Inflammatory macrophage treated with lipopolysaccharide for 1 hour (primary cell): ENCODE results near the gene ACLY.
A peak's percentile ranks its signal among the peaks of the same experiment; 100 is the strongest.
"Not testable (repeated sequence)": the region's sequence is repeated elsewhere in the genome, so short reads cannot be mapped to it uniquely, and the experiment has no call there.

Source experiments
- DNase-seq, 2 donors: peaks; one replicate each; pipeline ENCODE4 v3.0.0-alpha.2; 2020 to 2022

The ACLY gene

DNA sequence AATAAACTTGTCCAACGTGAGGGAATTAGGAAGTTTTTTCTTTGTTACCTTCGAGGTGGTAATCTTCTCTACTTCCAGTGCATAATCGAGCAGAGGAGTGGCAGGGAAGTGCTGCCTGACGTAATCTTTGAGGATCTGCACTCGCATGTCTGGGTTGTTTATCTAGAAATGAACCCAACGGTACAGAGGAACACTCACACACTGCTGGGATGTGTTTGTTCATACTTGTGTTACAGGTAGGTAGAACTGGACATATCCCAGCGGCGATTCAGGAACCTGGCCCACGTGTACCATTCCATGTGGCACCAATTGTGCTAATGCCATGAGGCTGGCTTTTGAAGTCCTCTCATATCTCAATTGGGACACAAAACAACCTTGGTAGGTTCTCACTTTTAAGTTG is 49.3 kb downstream of the ACLY start:
- no peak for DNase-seq

DNA sequence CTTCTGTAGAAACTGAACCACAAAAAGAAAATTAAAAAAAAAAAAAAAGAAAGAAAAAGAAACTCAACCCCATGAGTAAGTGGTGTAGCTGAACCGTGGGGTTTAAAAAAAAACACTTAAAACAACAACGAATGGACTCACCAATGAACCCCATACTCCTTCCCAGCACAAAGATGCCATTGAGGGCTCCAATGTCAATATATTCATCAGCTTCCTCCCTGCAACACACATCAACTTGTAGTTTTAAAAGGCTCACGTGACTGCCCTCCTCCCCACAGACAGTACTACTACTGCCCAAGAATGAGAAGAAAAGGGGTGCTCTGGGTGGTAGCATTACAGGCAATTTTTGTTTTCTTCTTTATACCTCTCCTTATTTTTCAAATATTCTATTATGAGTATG is 50.2 kb downstream of the ACLY start:
- DNase-seq = no peak

DNA sequence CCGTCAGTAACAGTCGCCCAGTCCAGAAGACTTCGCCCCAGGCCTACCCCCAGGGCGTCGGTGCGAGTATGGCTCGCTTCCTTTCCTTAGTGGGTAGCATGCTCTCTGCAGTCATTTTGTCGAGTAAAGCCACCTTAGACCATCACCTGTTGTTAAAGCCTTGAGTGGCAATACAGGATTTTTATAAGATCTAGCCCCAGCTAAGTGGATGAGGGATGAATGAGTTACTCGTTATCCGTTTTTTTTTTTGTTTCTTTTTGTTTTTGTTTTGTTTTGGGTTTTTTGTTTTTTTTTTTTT is 53.2 kb downstream of the ACLY start:
- no peak for DNase-seq

DNA sequence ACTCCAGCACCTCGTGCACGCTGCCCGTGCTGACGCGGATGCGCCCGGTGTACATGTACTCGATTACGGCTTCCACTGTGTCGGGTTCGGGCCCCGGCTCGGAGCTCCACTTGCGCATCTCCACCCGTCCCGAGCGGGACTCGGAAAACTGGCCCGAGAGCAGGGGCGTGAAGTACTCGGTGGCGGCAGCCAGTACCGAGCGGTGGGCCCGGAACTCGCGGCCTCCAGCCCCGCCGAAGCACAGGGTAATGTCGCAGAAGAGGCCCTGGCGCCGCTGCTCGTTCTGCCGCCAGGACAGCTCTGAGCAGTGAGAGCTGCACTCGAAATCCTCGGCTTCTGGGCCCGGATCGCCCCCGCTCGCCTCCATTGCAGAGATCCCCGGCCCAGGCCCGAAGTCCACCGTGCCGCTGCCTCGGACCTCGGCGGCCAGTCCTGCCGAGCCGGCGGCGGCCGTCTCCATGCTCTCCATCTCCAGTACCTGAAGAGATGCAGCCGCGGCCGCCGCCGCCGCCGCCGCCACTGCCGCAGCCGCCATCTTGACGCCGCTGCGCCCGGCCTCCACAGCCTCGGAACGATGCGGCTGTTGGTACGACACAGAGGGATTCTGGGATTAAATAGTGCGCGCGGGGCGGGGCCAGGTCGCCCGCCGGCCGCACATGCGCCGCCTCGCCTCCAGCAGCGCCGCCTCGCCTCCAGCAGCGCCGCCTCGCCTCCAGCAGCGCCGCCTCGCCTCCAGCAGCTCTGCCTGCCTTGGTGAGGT is 53.7 kb downstream of the ACLY start, which contains the start of gene KLHL11:
KLHL11 (minus strand) TSS at position 588 of the 760 bp plus-strand sequence; CDS start at position 535, 53 bp downstream.
- peak; percentile 84 to 91 for DNase-seq

DNA sequence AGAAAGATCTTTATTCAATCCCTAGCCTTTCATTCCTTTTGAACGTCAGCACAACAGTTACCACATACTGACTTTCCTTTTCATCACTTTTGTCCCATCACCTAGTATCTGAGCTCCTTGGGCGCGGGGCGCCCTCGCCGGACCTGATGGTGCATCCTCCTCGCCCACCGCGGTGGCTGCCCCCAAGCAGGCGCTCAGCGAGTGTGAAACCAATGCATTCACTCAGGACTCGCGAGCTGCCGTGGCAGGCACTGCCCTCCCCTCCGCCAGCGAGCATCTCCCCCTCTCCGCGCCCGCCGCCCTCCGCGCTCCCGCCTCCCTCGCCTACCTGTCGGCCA is 54.3 kb downstream of the ACLY start:
- DNase-seq = peak in 1 of 2 donors; percentile 7

DNA sequence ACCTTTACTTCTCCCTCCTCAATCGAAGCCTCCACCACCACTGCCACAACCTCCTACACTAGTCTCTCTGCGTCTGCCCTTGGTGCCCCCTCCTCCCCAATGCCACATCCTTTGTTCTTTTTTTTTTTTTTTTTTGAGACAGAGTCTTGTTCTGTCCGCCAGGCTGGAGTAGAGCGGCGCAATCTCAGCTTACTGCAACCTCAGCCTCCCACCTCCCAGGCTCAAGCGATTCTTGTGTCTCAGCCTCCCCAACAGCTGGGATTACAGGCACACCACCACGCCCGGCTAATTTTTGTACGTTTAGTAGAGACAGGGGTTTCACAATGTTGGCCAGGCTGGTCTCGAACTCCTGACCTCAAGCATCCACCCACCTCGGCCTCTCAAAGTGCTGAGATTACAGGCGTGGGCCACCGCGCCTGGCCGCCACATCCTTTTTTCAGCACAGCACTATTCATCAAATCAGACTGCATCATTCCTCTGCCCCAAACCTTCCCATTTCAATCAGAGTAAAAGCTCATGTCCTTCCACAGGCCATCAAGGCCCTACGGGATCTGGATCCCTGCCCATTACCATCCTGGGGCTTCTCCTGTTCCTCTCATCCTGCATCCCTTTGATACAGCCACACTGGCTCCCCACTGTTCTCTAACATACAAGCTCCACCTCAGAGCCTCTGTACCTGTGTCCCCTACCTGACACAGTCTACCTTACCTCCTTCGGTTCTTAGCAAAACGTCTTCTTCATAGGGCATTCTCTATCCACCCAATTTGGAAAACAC is 55.5 kb downstream of the ACLY start:
- DNase-seq = peak; percentile 16 to 17

DNA sequence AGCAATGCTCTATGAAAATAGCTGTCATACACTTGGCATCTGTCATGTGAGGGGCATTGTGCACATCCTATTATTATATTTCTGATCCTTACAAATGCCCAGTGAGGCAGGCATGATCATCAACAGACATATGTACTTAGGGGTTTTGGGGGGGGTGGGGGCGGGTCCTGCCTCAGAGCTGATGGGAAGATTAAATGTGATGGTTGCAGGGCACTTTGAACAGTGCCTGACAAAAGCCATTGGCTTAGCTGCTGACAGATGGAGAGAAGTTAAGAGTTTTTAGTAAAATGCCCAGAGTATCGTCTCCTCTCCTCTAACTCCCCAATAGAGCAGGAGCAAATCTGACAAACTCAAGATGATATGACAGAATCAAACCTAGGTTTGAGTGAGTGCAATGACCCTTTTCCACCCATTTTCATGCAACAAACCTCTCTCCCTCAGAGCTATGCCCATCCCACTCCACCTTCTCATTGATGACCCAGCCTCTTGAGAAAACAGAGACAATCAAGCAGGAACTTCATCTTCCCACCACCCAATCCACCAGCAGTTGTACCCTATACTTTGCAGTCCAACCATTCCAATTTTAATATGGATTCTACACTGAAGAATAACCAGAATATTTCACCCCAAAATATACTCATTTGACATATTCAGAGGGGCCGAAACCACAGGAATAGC is 58.4 kb downstream of the ACLY start:
- no peak for DNase-seq

DNA sequence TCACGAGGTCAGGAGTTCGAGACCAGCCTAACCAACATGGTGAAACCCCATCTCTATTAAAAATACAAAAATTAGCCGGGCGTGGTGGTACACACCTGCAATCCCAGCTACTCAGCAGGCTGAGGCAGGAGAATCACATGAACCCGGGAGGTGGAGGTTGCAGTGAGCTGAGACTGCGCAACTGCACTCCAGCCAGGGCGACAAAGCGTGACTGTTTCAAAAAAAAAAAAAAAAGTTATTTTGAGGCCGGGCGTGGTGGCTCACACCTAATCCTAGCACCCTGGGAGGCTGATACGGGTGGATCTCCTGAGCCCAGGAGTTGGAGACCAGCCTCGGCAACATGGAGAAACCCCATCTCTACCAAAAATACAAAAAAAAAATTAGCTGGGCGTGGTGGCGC is 67.4 kb downstream of the ACLY start:
- not testable (repeated sequence) for DNase-seq

DNA sequence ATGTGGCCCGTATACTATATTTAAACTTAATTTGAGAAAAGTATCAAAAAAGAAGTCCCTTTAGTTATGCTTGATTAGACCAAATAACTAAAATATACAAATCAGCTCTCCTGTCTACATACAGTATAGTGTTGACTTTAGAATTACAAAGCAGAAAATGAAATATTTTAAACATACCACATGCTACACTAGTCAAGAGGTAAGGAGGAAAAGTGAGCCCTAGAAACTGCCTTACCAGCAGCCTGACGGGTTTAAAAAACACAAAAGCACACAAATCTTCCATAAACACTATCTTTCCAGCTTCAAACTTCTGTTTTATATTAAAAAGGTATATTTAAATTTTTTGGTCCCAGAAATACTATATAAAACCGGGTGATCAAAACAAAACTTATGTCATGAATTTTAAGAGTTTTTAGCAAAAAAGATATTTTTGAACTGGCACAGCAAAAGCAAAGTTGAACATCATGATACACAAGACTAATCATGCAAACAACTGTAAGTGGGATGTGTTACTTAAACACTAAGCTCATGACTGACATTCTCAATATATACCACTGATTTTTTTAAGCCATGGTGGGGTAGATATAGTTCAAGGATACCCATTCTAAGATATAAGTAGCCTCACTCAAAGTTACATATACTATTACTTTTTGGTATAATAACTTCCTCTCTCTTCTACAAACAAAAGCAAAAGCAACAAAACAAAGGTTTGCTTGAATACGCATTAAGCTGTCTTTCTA is 69.3 kb downstream of the ACLY start:
- DNase-seq = no peak

DNA sequence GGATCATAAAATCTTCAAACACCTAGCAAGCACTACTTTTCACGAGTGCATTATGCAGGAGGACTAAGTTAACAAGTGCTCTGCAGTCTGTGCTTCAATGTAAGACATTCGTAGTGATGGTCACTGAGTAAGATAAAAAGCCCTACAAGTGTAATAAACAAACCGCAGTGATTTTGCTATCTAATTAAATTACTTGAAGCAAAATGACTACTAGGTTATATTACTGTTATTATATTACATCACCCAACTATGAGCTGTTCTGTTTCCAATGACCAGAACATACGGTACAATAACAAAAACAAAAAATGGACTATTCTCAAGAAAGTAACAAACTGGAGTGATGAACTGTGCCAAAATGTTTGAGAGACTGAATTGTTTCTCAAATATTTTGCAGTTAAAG is 70.0 kb downstream of the ACLY start:
- no peak for DNase-seq

DNA sequence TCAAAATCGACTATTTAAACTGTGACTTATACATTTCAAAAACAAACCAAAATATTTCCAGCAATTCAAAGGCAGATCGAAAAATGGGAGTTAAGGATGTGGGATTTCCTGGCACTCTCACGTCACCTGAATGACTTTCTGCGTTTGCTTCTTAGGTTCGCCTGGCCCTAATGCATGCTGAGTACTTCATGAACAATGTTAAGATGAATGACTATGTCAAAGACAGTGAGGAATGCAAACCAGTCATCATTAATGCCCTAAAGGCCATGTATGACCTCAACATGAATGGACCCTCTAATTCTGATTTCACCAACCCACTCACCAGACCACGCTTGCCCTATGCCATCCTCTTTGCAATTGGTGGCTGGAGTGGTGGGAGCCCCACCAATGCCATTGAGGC is 73.8 kb downstream of the ACLY start:
- no peak for DNase-seq

DNA sequence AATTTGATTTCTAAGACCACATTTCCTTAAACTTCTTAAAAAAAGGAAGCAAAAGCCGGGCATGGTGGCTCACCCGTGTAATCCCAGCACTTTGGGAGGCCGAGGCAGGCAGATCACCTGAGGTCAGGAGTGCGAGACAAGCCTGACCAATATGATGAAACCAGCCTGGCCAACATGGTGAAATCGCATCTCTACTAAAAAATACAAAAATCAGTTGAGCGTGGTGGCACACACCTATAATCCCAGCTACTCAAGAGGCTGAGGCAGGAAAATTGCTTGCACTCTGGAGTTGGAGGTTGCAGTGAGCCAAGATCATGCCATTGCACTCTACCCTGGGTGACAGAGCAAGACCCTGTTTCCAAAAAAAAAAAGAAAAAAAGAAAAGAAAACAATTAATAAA is 78.0 kb downstream of the ACLY start:
- DNase-seq = not testable (repeated sequence)

DNA sequence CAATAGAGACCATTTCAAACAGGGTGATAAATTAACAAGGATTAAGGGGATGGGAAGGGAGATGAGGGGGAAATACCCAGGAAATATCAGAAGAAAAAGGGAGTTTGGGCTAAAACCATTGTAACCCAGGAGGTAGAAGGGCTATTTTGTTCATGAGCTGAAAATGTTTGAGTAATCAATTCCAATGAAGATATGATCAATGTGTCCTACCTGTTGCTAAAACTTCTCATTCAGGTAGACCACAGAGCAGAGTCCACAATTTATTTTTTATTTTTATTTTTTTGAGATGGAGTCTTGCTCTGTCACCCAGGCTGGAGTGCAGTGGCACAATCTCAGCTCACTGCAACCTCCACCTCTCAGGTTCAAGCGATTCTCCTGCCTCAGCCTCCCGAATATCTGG is 79.3 kb downstream of the ACLY start:
- DNase-seq = not testable (repeated sequence)

DNA sequence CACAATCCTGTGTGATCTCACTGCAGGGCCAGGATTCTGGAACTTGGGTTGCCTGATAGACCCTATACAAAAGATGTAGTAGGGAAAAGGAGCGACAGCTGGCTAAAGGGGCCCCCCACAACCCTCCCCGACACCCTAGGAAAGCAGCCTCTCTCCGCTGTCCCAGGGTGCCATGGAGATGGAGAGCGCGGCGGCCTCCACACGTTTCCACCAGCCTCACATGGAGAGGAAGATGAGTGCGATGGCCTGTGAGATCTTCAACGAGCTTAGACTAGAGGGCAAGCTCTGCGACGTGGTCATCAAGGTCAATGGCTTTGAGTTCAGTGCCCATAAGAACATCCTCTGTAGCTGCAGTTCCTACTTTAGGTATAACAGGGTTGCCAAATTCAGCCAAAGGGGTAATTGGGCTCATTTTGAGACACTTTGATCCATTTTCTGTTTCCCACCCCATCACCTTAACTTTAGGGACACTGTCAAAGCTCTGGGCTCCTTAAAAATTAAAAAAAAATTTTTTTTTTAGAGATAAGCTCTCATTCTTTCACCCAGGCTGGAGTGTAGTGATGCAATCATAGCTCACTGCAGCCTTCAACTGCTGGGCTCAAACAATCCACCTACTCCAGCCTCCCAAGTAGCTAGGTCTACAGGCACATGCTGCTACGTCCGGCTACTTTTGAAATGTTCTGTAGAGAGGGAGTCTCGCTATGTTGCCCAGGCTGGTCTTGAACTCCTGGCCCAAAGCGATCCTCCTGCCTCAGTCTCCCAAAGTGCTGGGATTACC is 80.8 kb downstream of the ACLY start, which contains the start of gene KLHL10:
KLHL10 (plus strand) TSS at position 65 of the 778 bp plus-strand sequence; CDS start at position 173, 108 bp downstream.
- no peak for DNase-seq

DNA sequence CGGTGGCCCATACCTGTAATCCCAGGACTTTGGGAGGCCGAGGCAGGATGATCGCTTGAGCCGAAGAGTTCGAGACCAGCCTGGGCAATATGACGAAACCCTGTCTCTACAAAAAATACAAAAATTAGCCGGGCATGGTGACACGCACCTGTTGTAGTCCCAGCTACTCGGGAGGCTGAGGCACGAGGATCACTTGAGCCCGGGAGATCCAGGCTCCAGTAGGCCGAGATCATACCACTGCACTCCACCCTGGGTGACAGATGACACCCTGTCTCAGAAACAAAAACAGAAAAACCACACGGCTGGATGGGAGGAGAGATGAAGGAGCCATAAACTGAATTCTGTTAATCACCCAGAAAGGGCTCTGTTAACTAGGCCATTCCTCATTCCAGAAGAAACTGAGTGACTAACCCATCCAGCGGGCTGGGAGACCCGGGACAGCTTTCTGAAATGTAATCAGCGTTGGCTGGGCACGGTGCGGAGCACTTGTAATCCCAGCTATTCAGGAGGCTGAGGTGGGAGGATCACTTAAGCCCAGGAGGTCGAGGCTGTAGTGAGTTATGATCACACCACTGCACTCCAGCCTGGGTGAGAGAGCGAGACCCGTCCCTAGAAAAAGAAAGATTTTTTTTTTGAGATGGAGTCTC is 82.1 kb downstream of the ACLY start:
- no peak for DNase-seq

DNA sequence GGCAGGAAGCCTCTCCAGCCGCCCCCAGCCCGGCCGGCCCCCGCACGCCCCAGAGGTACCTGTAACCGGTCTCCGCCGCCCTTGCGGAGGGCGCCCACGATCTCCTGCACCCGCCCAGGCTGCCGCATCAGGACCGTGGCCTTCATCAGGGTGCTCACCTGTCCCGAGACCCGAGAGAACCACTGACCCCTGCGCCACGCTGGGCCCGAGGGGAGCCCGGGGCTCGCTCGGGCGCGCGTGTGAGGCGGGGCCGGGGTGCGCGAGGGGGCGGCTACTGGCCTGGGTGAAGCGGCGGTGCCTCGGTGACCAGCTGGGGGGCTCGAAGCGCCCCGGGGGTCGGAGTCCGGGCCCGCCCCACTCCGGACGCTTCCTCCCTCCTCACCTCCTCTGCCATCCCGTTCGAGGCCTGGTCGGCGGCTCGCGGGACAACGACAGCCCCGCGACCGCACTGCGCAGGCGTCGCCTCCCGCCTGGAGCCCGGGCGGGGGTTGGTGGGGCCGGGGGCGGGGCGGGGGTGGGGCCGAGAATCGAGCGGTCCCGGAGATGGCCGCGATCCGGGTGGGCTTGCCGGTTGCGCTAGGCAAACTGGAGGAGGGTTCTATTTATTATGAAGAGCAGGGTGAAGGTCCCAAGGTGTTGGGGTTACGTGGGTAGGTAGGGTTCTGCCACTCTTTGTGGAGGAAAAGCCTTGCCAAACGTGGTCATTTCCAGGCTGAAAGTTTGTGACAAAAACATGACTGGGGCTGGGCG is 82.8 kb downstream of the ACLY start, which contains the start of gene NT5C3B:
NT5C3B (minus strand) TSS at position 433 of the 750 bp plus-strand sequence; CDS start at position 394, 39 bp downstream.
- peak; percentile 6 to 9 for DNase-seq

DNA sequence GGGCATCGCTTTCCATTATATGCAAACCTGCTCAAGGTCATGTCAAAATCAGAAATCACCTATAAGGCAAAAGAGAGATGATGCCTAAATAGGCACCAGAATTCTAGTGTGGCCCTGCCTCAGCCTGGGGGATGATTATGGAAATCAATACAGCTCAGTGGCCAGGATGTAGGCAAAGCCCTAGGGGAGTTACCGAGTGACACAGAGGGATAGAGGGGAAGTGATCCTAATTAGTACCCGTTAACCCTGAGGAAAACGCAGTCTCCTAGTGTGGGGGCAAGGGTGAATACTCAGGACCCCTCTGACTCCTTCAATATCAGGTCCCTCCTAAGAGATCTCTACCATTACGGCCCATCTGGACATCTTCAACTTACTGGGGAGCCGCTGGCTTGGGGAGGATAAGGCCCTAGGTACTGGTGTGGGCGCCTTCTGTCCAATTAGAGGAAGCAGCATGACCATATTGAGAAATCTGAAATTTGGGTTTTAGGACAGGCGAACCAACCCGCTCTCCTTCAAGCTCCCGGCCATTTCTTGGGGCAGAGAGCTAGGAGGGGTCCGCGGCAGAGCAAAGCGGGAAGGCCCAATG is 83.4 kb downstream of the ACLY start:
- DNase-seq = peak; percentile 33 to 37

DNA sequence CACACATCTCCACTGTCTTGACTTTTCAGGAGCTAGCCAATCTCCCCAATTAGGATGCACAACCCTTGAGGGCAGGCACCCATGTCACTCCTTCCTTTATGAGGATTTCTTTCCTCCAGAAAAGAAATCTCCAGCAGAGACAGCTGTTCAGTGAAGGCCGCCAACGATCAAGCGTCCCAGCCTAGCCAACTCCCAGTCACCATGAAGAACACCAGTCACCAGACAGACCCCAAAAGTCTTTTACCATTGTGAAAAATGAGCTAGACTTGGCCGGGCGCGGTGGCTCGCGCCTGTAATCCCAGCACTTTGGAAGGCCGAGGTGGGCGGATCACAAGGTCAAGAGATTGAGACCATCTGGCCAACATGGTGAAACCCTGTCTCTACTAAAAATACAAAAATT is 88.8 kb downstream of the ACLY start:
- not testable (repeated sequence) for DNase-seq

DNA sequence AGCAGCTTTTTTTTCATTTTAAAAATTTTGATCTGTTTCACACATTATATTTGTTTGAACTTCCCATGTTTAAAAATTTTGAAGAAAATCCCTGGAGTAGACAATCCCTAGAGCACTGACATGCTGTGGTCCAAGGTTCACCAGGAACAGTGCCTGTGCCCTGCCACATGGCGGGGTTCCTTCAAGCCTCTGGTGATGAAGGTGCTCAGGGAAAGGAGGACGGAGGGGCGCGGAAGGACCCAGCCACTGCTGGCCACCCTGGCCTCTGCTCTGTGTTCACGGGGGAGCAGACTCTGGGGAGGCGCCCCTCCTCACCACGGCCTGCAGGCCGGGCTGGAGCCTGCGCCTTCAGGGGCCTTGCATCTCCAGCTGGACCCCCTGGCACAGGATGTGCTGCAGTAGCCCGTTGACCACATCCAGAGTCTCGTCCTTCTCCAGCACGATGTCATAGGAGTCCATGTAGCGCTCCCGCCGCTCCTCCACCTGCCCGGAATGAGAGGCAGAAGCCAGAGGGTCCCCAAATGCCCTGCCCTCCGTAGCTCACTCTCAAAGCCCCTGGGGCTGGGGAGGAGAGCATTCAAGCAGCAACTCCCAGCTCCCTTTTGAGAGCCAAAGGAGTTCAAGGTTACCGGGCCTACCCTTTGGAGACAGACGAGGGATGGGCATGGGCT is 93.4 kb downstream of the ACLY start:
- DNase-seq = no peak

DNA sequence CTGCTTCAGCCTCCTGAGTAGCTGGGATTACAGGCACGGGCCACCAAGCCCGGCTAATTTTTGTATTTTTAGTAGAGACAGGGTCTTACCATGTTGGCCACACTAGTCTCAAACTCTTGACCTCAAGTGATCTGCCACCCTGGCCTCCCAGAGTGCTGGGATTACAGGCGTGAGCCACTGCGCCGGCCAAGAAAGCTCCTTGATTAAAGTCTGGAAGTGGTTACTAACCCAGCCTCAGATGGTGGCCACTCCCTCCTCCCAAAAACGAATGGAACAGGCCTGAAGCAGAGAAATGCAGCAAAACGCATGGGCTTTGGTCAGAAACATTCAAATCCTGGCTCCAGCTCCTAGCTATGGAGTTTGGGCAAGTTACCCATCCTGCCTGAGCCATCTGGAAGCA is 94.7 kb downstream of the ACLY start:
- DNase-seq = no peak
